H9 (cell line): ENCODE results near the gene PTPRB. TPM values are rescaled to one million over a fixed set of nuclear protein-coding genes. Genes with fewer than 3 reads are reported as not detected.

Source experiments
- DNase-seq: peaks from one replicate; pipeline ENCODE4 v3.0.0-alpha.2; 2017
- H2AFZ ChIP-seq: one replicate; pipeline ENCODE4 v1.6.1; 2013; ENCODE audit warnings: mild to moderate bottlenecking, low read length, control low read depth, moderate library complexity
- H2AK5ac ChIP-seq: 2 replicates; pipeline ENCODE4 v1.6.1; 2013; ENCODE audit warnings: low read length, control low read depth, mixed read lengths; ENCODE audit not compliant: insufficient read length
- H2BK120ac ChIP-seq: one replicate; pipeline ENCODE4 v1.6.1; 2013; ENCODE audit warnings: low read depth, mild to moderate bottlenecking, low read length, control low read depth, inconsistent platforms; ENCODE audit not compliant: poor library complexity, severe bottlenecking
- H2BK12ac ChIP-seq: 2 replicates; pipeline ENCODE4 v1.6.1; 2013; ENCODE audit warnings: low read length, control low read depth, mixed read lengths, low read depth; ENCODE audit not compliant: insufficient read length
- H2BK15ac ChIP-seq: 2 replicates; pipeline ENCODE4 v1.6.1; 2013; ENCODE audit warnings: low read depth, low read length, control low read depth
- H2BK20ac ChIP-seq: one replicate; pipeline ENCODE4 v1.6.1; 2013; ENCODE audit warnings: low read depth, mild to moderate bottlenecking, low read length, control low read depth, inconsistent platforms; ENCODE audit not compliant: poor library complexity, severe bottlenecking
- H2BK5ac ChIP-seq: 2 replicates; pipeline ENCODE4 v1.6.1; 2013; ENCODE audit warnings: low read length, control low read depth, mixed read lengths; ENCODE audit not compliant: insufficient read length
- H3K14ac ChIP-seq: 2 replicates; pipeline ENCODE4 v1.6.1; 2013; ENCODE audit warnings: low read length, control low read depth; ENCODE audit not compliant: insufficient read depth
- H3K18ac ChIP-seq: 2 replicates; pipeline ENCODE4 v1.6.1; 2013; ENCODE audit warnings: low read depth, mild to moderate bottlenecking, mixed read lengths, low read length, control low read depth; ENCODE audit not compliant: insufficient read length
- H3K23ac ChIP-seq: 2 replicates; pipeline ENCODE4 v1.6.1; 2013; ENCODE audit warnings: low read length, control low read depth, mixed read lengths, low read depth; ENCODE audit not compliant: insufficient read length
- H3K23me2 ChIP-seq: 2 replicates; pipeline ENCODE4 v1.6.1; 2013; ENCODE audit warnings: low read depth, mild to moderate bottlenecking, mixed read lengths, low read length, control low read depth; ENCODE audit not compliant: insufficient read length, poor library complexity, severe bottlenecking
- H3K27ac ChIP-seq: 2 replicates; pipeline ENCODE4 v1.5.1; 2013; ENCODE audit warnings: low read length, control low read depth, mixed read lengths, low read depth; ENCODE audit not compliant: insufficient read length
- H3K27me3 ChIP-seq: 2 replicates; pipeline ENCODE4 v1.6.1; 2013; ENCODE audit warnings: low read length, control low read depth, inconsistent platforms; ENCODE audit not compliant: insufficient read depth
- H3K4ac ChIP-seq: 2 replicates; pipeline ENCODE4 v1.6.1; 2013; ENCODE audit warnings: low read depth, mild to moderate bottlenecking, control low read depth, inconsistent platforms, low read length, moderate library complexity
- H3K4me1 ChIP-seq: 2 replicates; pipeline ENCODE4 v1.6.1; 2013; ENCODE audit warnings: low read length, control low read depth, inconsistent platforms; ENCODE audit not compliant: insufficient read depth
- H3K4me2 ChIP-seq: 2 replicates; pipeline ENCODE4 v1.6.1; 2013; ENCODE audit warnings: low read length, control low read depth, mixed read lengths; ENCODE audit not compliant: insufficient read length, insufficient read depth
- H3K56ac ChIP-seq: 2 replicates; pipeline ENCODE4 v1.6.1; 2013; ENCODE audit warnings: low read depth, mild to moderate bottlenecking, mixed read lengths, low read length, control low read depth; ENCODE audit not compliant: insufficient read length
- H3K79me1 ChIP-seq: 2 replicates; pipeline ENCODE4 v1.6.1; 2013; ENCODE audit warnings: low read depth, mild to moderate bottlenecking, moderate library complexity, low read length, control low read depth, inconsistent platforms; ENCODE audit not compliant: insufficient read depth, poor library complexity, severe bottlenecking
- H3K79me2 ChIP-seq: 2 replicates; pipeline ENCODE4 v1.6.1; 2013; ENCODE audit warnings: low read length, control low read depth, inconsistent platforms; ENCODE audit not compliant: insufficient read depth
- H3K9ac ChIP-seq: 2 replicates; pipeline ENCODE4 v1.6.1; 2013; ENCODE audit warnings: low read length, control low read depth, mixed read lengths; ENCODE audit not compliant: insufficient read length; ENCODE audit errors: extremely low read depth
- H3K9me3 ChIP-seq: one replicate; pipeline ENCODE4 v1.6.1; 2013; ENCODE audit warnings: low read depth, low read length, inconsistent platforms; ENCODE audit not compliant: control insufficient read depth
- H3T11ph ChIP-seq: one replicate; pipeline ENCODE4 v1.6.1; 2013; ENCODE audit warnings: mild to moderate bottlenecking, low read length, control low read depth, inconsistent platforms
- H4K20me1 ChIP-seq: one replicate; pipeline ENCODE4 v1.6.1; 2013; ENCODE audit not compliant: control insufficient read depth, insufficient read length, insufficient read depth
- H4K5ac ChIP-seq: 2 replicates; pipeline ENCODE4 v1.6.1; 2013; ENCODE audit warnings: low read depth, mild to moderate bottlenecking, mixed read lengths, low read length, control low read depth; ENCODE audit not compliant: insufficient read length
- H4K8ac ChIP-seq: replicated peaks from 2 replicates; pipeline ENCODE4 v1.6.1; 2013; ENCODE audit warnings: low read length, control low read depth, mixed read lengths, low read depth; ENCODE audit not compliant: insufficient read length
- H4K91ac ChIP-seq: 2 replicates; pipeline ENCODE4 v1.6.1; 2013; ENCODE audit warnings: low read depth, mild to moderate bottlenecking, moderate library complexity, mixed read lengths, low read length, control low read depth; ENCODE audit not compliant: insufficient read length
- H3K27ac Mint-ChIP-seq, 3 experiments: 2 replicates in 2 of 3; 3 replicates in 1 of 3; pipeline ENCODE4 v1.8.0; 2020 to 2021; ENCODE audit warnings: mixed read lengths in 3 of 3, mild to moderate bottlenecking in 1 of 3, moderate library complexity in 1 of 3
- H3K27me3 Mint-ChIP-seq: 2 replicates; pipeline ENCODE4 v1.8.0; 2021; ENCODE audit warnings: low read depth, mild to moderate bottlenecking, moderate library complexity, mixed read lengths
- H3K36me3 Mint-ChIP-seq, 3 experiments: 2 replicates in 2 of 3; 3 replicates in 1 of 3; pipeline ENCODE4 v1.8.0; 2020 to 2021; ENCODE audit warnings: low read depth in 3 of 3, mixed read lengths in 3 of 3; ENCODE audit not compliant: insufficient read depth in 1 of 3
- H3K4me1 Mint-ChIP-seq, 2 experiments: 2 replicates each; pipeline ENCODE4 v1.8.0; 2020; ENCODE audit warnings: mixed read lengths in 2 of 2
- H3K4me3 Mint-ChIP-seq, 2 experiments: 2 replicates in 1 of 2; 3 replicates in 1 of 2; pipeline ENCODE4 v1.8.0; 2020 to 2021; ENCODE audit warnings: mild to moderate bottlenecking in 2 of 2, mixed read lengths in 2 of 2, moderate library complexity in 1 of 2
- H3K9me3 Mint-ChIP-seq, 2 experiments: 2 replicates in 1 of 2; 3 replicates in 1 of 2; pipeline ENCODE4 v1.8.0; 2020; ENCODE audit warnings: mild to moderate bottlenecking in 2 of 2, mixed read lengths in 2 of 2, moderate library complexity in 1 of 2
- WGBS: extraction: QIAGEN DNeasy Blood & Tissue Kit; methylation state at CpG from one replicate; pipeline ENCODE4 v1.1.7; 2013; ENCODE audit warnings: missing lambda C conversion rate, low lambda C conversion rate, mixed read lengths; ENCODE audit not compliant: insufficient read length; ENCODE audit errors: extremely low coverage; 5-methylcytosine and 5-hydroxymethylcytosine counted together
- total RNA-seq: library from RNA; stranded (reverse); gene quantifications from 2 replicates; pipeline ENCODE4 v1.2.1, GENCODE V29; 2021
- TF ChIP-seq, protein P1 (sequence below): fragments of 200-600 bp; sonication (generic); conservative IDR thresholded peaks from 3 replicates; pipeline ENCODE4 v1.8.0; 2021; ENCODE audit warnings: antibody characterized with exemption, mild to moderate bottlenecking

Gene PTPRB
- total RNA-seq, 1 experiment from 2014 or later = 1.4 TPM

GRCh38 chr12:70485704-70486103 lies 151.5 kb downstream of the PTPRB start:
- Histone ChIP-seq H3K56ac (no peak overlapping the region), H3K27ac (no peak overlapping the region), H3K23ac (no peak overlapping the region), H3K18ac (no peak overlapping the region), H3K79me1 (no peaks in the 10 kb centered on the region), H2BK12ac (no peak overlapping the region), H3K79me2 (no peaks in the 10 kb centered on the region), H2AFZ (no peak overlapping the region), H2AK5ac (no peak overlapping the region), H3K4ac (no peak overlapping the region), H3K23me2 (no peaks in the 10 kb centered on the region), H3K4me2 (no peak overlapping the region), H3T11ph (no peak overlapping the region), H3K4me1 (no peaks in the 10 kb centered on the region), H4K8ac (no peak overlapping the region), H2BK5ac (no peak overlapping the region), H2BK15ac (no peak overlapping the region), H3K9ac (no peak overlapping the region), H3K9me3 (no peaks in the 10 kb centered on the region), H3K27me3 (no peaks in the 10 kb centered on the region), H4K91ac (no peak overlapping the region), H4K20me1 (no peaks in the 10 kb centered on the region), H2BK120ac (no peak overlapping the region), H3K14ac (no peak overlapping the region), H4K5ac (no peak overlapping the region), H2BK20ac (no peak overlapping the region)
- DNase-seq = no peak
- H3K27me3 Mint-ChIP-seq = no peaks in the 10 kb centered on the region
- H3K4me3 Mint-ChIP-seq = no peak overlapping the region
- peaks cover 0 to 3% (median 0%) of the 10 kb centered on the region in 3 experiments; a peak in 2 of 7 replicates for H3K36me3 Mint-ChIP-seq
- no peak overlapping the region for H3K27ac Mint-ChIP-seq
- peaks cover 4 to 26% of the 10 kb centered on the region in 2 experiments for H3K9me3 Mint-ChIP-seq
- TF ChIP-seq, protein P1, sequence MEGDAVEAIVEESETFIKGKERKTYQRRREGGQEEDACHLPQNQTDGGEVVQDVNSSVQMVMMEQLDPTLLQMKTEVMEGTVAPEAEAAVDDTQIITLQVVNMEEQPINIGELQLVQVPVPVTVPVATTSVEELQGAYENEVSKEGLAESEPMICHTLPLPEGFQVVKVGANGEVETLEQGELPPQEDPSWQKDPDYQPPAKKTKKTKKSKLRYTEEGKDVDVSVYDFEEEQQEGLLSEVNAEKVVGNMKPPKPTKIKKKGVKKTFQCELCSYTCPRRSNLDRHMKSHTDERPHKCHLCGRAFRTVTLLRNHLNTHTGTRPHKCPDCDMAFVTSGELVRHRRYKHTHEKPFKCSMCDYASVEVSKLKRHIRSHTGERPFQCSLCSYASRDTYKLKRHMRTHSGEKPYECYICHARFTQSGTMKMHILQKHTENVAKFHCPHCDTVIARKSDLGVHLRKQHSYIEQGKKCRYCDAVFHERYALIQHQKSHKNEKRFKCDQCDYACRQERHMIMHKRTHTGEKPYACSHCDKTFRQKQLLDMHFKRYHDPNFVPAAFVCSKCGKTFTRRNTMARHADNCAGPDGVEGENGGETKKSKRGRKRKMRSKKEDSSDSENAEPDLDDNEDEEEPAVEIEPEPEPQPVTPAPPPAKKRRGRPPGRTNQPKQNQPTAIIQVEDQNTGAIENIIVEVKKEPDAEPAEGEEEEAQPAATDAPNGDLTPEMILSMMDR = no peak
- WGBS = no CpG with 5 or more reads among the region's 3 CpGs
- no peaks in the 10 kb centered on the region for H3K4me1 Mint-ChIP-seq
